H1 (cell line): ENCODE results near the gene MLPH. TPM values are rescaled to one million over a fixed set of nuclear protein-coding genes. Genes with fewer than 3 reads are reported as not detected.

Experiments used
- CHD7 ChIP-seq: fragments of 300-600 bp; sonication (generic); IDR thresholded peaks from 2 replicates; pipeline ENCODE4 v1.7.1; 2012; ENCODE audit warnings: low read length, moderate library complexity, mild to moderate bottlenecking, inconsistent platforms; ENCODE audit not compliant: insufficient replicate concordance
- GTF2F1 ChIP-seq: IDR thresholded peaks from 2 replicates; pipeline ENCODE4 v1.6.1; 2012; ENCODE audit warnings: low read depth, low read length, improper control_type of control experiment, borderline replicate concordance
- NANOG ChIP-seq: IDR thresholded peaks from 2 replicates; pipeline ENCODE4 v1.6.1; 2011; ENCODE audit warnings: low read length, low read depth, mild to moderate bottlenecking, inconsistent platforms; ENCODE audit not compliant: insufficient read depth, poor library complexity, severe bottlenecking
- POLR2A ChIP-seq, 2 experiments: IDR thresholded peaks; 1 replicate in 1 of 2; 2 replicates in 1 of 2; pipeline ENCODE4 v1.6.1; 2011; ENCODE audit warnings: low read depth in 2 of 2, low read length in 2 of 2, mild to moderate bottlenecking in 2 of 2; ENCODE audit errors: control extremely low read depth in 1 of 2
- POU5F1 ChIP-seq: IDR thresholded peaks from 2 replicates; pipeline ENCODE4 v1.6.1; 2011; ENCODE audit warnings: low read depth, mild to moderate bottlenecking, low read length, moderate library complexity
- TEAD4 ChIP-seq: IDR thresholded peaks from 2 replicates; pipeline ENCODE4 v1.6.1; 2012; ENCODE audit warnings: low read depth, low read length, inconsistent platforms, mixed read lengths
- polyA plus RNA-seq, 7 experiments: library from polyadenylated mRNA; depleted of rRNA in 3 of 7; stranded (reverse) in 5 of 7; unstranded in 2 of 7; fragments of >200 nt in 5 of 7; fragments of 200-250 nt in 2 of 7; gene quantifications; 1 replicate in 5 of 7; 2 replicates in 1 of 7; 4 replicates in 1 of 7; pipeline versions ENCODE4 v1.2.1 to v1.2.3, GENCODE V29; 2011 to 2013; ENCODE audit warnings: missing spikeins in 2 of 7, mixed read lengths in 2 of 7
- total RNA-seq: library from RNA; stranded (reverse); fragmentation: NEBNext Ultra II Directional; extraction: Animal tissue kit (Norgen Biotek cat#: 25700); gene quantifications from 2 replicates; pipeline ENCODE4 v1.2.1, GENCODE V29; 2021
- TF ChIP-seq, protein P1 (sequence below): IDR thresholded peaks from 2 replicates; pipeline ENCODE4 v1.6.1; 2012; ENCODE audit warnings: low read length, inconsistent platforms

Gene MLPH
- total and polyA plus RNA-seq, 2 of the 8 experiments (the other 6 are each of a cell fraction or from before 2014, with no cell fraction given), result 12.7 to 17.0 TPM

GRCh38 chr2:237533668-237534161 is 46.7 kb downstream of the MLPH start (continued):
- TF ChIP-seq CHD7, result no peak
- no peak for TF ChIP-seq TEAD4
- TF ChIP-seq NANOG, result no peak
- TF ChIP-seq, protein P1, sequence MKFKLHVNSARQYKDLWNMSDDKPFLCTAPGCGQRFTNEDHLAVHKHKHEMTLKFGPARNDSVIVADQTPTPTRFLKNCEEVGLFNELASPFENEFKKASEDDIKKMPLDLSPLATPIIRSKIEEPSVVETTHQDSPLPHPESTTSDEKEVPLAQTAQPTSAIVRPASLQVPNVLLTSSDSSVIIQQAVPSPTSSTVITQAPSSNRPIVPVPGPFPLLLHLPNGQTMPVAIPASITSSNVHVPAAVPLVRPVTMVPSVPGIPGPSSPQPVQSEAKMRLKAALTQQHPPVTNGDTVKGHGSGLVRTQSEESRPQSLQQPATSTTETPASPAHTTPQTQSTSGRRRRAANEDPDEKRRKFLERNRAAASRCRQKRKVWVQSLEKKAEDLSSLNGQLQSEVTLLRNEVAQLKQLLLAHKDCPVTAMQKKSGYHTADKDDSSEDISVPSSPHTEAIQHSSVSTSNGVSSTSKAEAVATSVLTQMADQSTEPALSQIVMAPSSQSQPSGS, result no peak
- TF ChIP-seq POU5F1, result no peak
- no peak for TF ChIP-seq GTF2F1
- TF ChIP-seq POLR2A (IDR thresholded peaks at IDR 0.05; ENCODE audit: control extremely low read depth in 1 of 2, low read depth in 2 of 2, low read length in 2 of 2), result no peak
